HL-60 (cell line): Measurements from ENCODE around the gene ADAMTS13.

Experiments
- GABPA ChIP-seq: IDR thresholded peaks from 2 replicates; pipeline ENCODE4 v1.6.1; 2012; ENCODE audit warnings: low read depth
- POLR2AphosphoS5 ChIP-seq: IDR thresholded peaks from 2 replicates; pipeline ENCODE4 v1.6.1; 2012; ENCODE audit warnings: low read depth
- TF ChIP-seq, protein P1 (sequence below): IDR thresholded peaks from one replicate; pipeline ENCODE4 v1.5.1; 2011; ENCODE audit warnings: low read length, control low read depth, inconsistent platforms; ENCODE audit not compliant: insufficient read depth

DNA sequence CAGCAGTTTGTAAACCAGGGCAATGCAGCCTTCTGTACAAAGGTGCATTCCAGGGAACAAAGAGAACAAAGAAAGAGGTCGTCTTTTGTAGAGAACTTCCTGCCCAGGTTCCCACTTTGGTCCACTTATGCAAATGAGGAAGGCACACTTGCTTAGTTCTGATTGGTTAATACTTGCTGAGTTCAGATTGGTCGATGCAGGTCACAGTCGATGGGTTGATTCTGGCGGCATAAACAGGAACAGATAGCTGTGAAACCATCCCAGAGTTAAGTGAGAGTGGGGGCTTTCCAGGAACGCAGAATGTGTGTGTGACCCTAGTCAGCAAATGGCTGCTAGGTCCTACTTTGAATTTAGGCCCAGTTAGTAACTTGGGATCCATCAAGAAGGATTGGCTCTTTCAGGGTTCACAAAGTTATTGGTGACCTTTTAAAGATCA lies 1.8 kb upstream of the ADAMTS13 start:
- TF ChIP-seq, protein P1, sequence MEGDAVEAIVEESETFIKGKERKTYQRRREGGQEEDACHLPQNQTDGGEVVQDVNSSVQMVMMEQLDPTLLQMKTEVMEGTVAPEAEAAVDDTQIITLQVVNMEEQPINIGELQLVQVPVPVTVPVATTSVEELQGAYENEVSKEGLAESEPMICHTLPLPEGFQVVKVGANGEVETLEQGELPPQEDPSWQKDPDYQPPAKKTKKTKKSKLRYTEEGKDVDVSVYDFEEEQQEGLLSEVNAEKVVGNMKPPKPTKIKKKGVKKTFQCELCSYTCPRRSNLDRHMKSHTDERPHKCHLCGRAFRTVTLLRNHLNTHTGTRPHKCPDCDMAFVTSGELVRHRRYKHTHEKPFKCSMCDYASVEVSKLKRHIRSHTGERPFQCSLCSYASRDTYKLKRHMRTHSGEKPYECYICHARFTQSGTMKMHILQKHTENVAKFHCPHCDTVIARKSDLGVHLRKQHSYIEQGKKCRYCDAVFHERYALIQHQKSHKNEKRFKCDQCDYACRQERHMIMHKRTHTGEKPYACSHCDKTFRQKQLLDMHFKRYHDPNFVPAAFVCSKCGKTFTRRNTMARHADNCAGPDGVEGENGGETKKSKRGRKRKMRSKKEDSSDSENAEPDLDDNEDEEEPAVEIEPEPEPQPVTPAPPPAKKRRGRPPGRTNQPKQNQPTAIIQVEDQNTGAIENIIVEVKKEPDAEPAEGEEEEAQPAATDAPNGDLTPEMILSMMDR, result no peak
- TF ChIP-seq GABPA (no peak), POLR2AphosphoS5 (no peak)
